ENCODE results near the gene SLC40A1.

Gene SLC40A1

GRCh38 chr2:189511210-189511959, 69.2 kb downstream of the SLC40A1 start:
- no peak for DNase-seq (ENCODE audit: low read depth)
